H1 (cell line): ENCODE results near the gene SCARB1. TPM values are rescaled to one million over a fixed set of nuclear protein-coding genes. Genes with fewer than 3 reads are reported as not detected.

Source experiments
- CTCF ChIA-PET: fragments of 300-600 bp; sonication (Branson Sonifier 250); formaldehyde crosslinking; loops from one replicate; lab custom pipeline; 2021; ENCODE audit not compliant: partially characterized antibody; lab: Charles Lee
- POLR2A ChIA-PET: fragments of 300-600 bp; sonication (Branson Sonifier 250); formaldehyde crosslinking; loops from one replicate; lab custom pipeline; 2021; ENCODE audit warnings: inconsistent platforms; ENCODE audit not compliant: partially characterized antibody; lab: Charles Lee
- DNase-seq, 2 experiments: peaks; one replicate each; pipeline versions ENCODE4 v3.0.0 to v3.0.0-alpha.2; 2010 to 2022; ENCODE audit warnings: low spot score in 2 of 2, low read depth in 1 of 2, mixed read lengths in 1 of 2
- FAIRE-seq: peaks from 2 replicates; lab custom pipeline; 2011; peaks lifted over from hg19 to GRCh38; lab: Jason Lieb, UNC
- H2AFZ ChIP-seq: 2 replicates; pipeline ENCODE4 v1.8.1; 2012; ENCODE audit warnings: low read length, inconsistent platforms
- H2AK5ac ChIP-seq: 2 replicates; pipeline ENCODE4 v1.6.1; 2013; ENCODE audit warnings: low read depth, low read length
- H2BK120ac ChIP-seq: replicated peaks from 2 replicates; pipeline ENCODE3; 2013; ENCODE audit warnings: low read depth, low read length, inconsistent platforms
- H2BK12ac ChIP-seq: 2 replicates; pipeline ENCODE4 v1.6.1; 2013; ENCODE audit warnings: low read depth, low read length
- H2BK15ac ChIP-seq: 2 replicates; pipeline ENCODE4 v1.6.1; 2013; ENCODE audit warnings: low read length
- H2BK20ac ChIP-seq: 2 replicates; pipeline ENCODE4 v1.6.1; 2013; ENCODE audit warnings: low read length
- H2BK5ac ChIP-seq: 2 replicates; pipeline ENCODE4 v1.6.1; 2013; ENCODE audit warnings: low read depth, low read length
- H3K14ac ChIP-seq: 2 replicates; pipeline ENCODE4 v1.6.1; 2013; ENCODE audit warnings: inconsistent platforms; ENCODE audit not compliant: insufficient read length
- H3K18ac ChIP-seq: 2 replicates; pipeline ENCODE4 v1.6.1; 2013; ENCODE audit warnings: low read length; ENCODE audit errors: extremely low read depth
- H3K23ac ChIP-seq: 2 replicates; pipeline ENCODE4 v1.6.1; 2013; ENCODE audit warnings: inconsistent platforms; ENCODE audit not compliant: insufficient read length
- H3K23me2 ChIP-seq: 2 replicates; pipeline ENCODE4 v1.6.1; 2013; ENCODE audit warnings: low read depth, low read length
- H3K27ac ChIP-seq: 2 replicates; pipeline ENCODE4 v1.6.1; 2011; ENCODE audit warnings: low read depth, low read length, inconsistent platforms
- H3K27me3 ChIP-seq, 4 experiments: replicated peaks in 1 of 4; 1 replicate in 1 of 4; 2 replicates in 3 of 4; pipeline versions ENCODE4 v1.6.1 to v1.8.1; 2011 to 2013; ENCODE audit warnings: low read length in 3 of 4, mild to moderate bottlenecking in 3 of 4, inconsistent platforms in 2 of 4, mixed read lengths in 2 of 4, moderate library complexity in 1 of 4; ENCODE audit not compliant: control insufficient read depth in 3 of 4, insufficient read depth in 3 of 4; ENCODE audit errors: extremely low read depth in 1 of 4
- H3K36me3 ChIP-seq, 4 experiments: 2 replicates each; pipeline versions ENCODE4 v1.6.1 to v1.8.1; 2011 to 2013; ENCODE audit warnings: mild to moderate bottlenecking in 4 of 4, low read length in 3 of 4, moderate library complexity in 2 of 4, control low read depth in 1 of 4, inconsistent platforms in 1 of 4; ENCODE audit not compliant: insufficient read depth in 4 of 4, control insufficient read depth in 2 of 4
- H3K4ac ChIP-seq: replicated peaks from 2 replicates; pipeline ENCODE3; 2013; ENCODE audit warnings: low read length, low read depth, mixed read lengths, inconsistent platforms; ENCODE audit not compliant: insufficient read length
- H3K4me1 ChIP-seq, 4 experiments: replicated peaks in 1 of 4; 1 replicate in 1 of 4; 2 replicates in 3 of 4; pipeline versions ENCODE4 v1.6.1 to v1.8.1; 2011 to 2013; ENCODE audit warnings: low read length in 3 of 4, inconsistent platforms in 2 of 4, mixed read lengths in 1 of 4; ENCODE audit not compliant: insufficient read depth in 4 of 4, control insufficient read depth in 3 of 4
- H3K4me2 ChIP-seq, 2 experiments: 2 replicates each; pipeline versions ENCODE4 v1.6.1 to v1.8.1; 2011 to 2013; ENCODE audit warnings: low read depth in 2 of 2, low read length in 2 of 2, control low read depth in 1 of 2, inconsistent platforms in 1 of 2, mild to moderate bottlenecking in 1 of 2; ENCODE audit not compliant: insufficient read depth in 1 of 2
- H3K4me3 ChIP-seq, 4 experiments: fragments of 200-600, 300-600 bp in 1 of 4; sonication (generic), shearing (Covaris generic), sonication (Bioruptor Twin) in 1 of 4; 2 replicates each; pipeline versions ENCODE4 v1.5.1 to v1.8.1; 2011 to 2016; ENCODE audit warnings: low read length in 4 of 4, low read depth in 3 of 4, control low read depth in 2 of 4, inconsistent platforms in 2 of 4, mild to moderate bottlenecking in 2 of 4, mixed read lengths in 1 of 4, moderate library complexity in 1 of 4; ENCODE audit not compliant: insufficient read depth in 2 of 4; ENCODE audit errors: extremely low read depth in 1 of 4
- H3K56ac ChIP-seq: replicated peaks from 2 replicates; pipeline ENCODE3; 2013; ENCODE audit warnings: low read depth, mild to moderate bottlenecking, mixed read lengths, low read length, inconsistent platforms; ENCODE audit not compliant: insufficient read length
- H3K79me1 ChIP-seq: 2 replicates; pipeline ENCODE4 v1.6.1; 2013; ENCODE audit warnings: low read depth, low read length, control low read depth
- H3K79me2 ChIP-seq, 2 experiments: 2 replicates each; pipeline versions ENCODE4 v1.6.1 to v1.8.1; 2012 to 2013; ENCODE audit warnings: low read length in 2 of 2, mild to moderate bottlenecking in 2 of 2, inconsistent platforms in 1 of 2; ENCODE audit not compliant: insufficient read depth in 2 of 2, control insufficient read depth in 1 of 2
- H3K9ac ChIP-seq, 4 experiments: replicated peaks in 1 of 4; 1 replicate in 1 of 4; 2 replicates in 3 of 4; pipeline versions ENCODE4 v1.6.1 to v1.8.1; 2011 to 2013; ENCODE audit warnings: low read depth in 3 of 4, low read length in 3 of 4, control low read depth in 2 of 4, mild to moderate bottlenecking in 2 of 4, moderate library complexity in 2 of 4, inconsistent platforms in 1 of 4; ENCODE audit errors: extremely low read depth in 1 of 4
- H3K9me3 ChIP-seq, 2 experiments: 2 replicates each; pipeline versions ENCODE4 v1.6.1 to v1.8.1; 2012 to 2013; ENCODE audit warnings: mild to moderate bottlenecking in 2 of 2, moderate library complexity in 2 of 2, control low read depth in 1 of 2, inconsistent platforms in 1 of 2, low read depth in 1 of 2, low read length in 1 of 2, mixed read lengths in 1 of 2; ENCODE audit not compliant: insufficient read depth in 2 of 2
- H4K20me1 ChIP-seq, 2 experiments: replicated peaks in 1 of 2; 2 replicates each; pipeline versions ENCODE3 to v1.8.1; 2011 to 2013; ENCODE audit warnings: inconsistent platforms in 2 of 2, low read length in 2 of 2, mild to moderate bottlenecking in 1 of 2; ENCODE audit not compliant: insufficient read depth in 2 of 2, control insufficient read depth in 1 of 2
- H4K5ac ChIP-seq: 2 replicates; pipeline ENCODE4 v1.6.1; 2013; ENCODE audit warnings: low read length, low read depth, mixed read lengths, inconsistent platforms; ENCODE audit not compliant: insufficient read length
- H4K8ac ChIP-seq: 2 replicates; pipeline ENCODE4 v1.8.0; 2013; ENCODE audit warnings: mild to moderate bottlenecking, moderate library complexity, low read length, inconsistent platforms; ENCODE audit not compliant: insufficient read depth; ENCODE audit errors: extremely low read depth
- H4K91ac ChIP-seq: replicated peaks from 2 replicates; pipeline ENCODE3; 2013; ENCODE audit warnings: low read length, mixed read lengths, inconsistent platforms; ENCODE audit not compliant: insufficient read length
- ASH2L ChIP-seq: fragments of 200-600, 300-600 bp; sonication (generic); IDR thresholded peaks from one replicate; pipeline ENCODE4 v1.7.1; 2017; ENCODE audit warnings: low read length
- EP300 ChIP-seq, 2 experiments: IDR thresholded peaks; 1 replicate in 1 of 2; 2 replicates in 1 of 2; pipeline ENCODE4 v1.6.1; 2011 to 2012; ENCODE audit warnings: low read depth in 2 of 2, low read length in 2 of 2, mild to moderate bottlenecking in 2 of 2, borderline replicate concordance in 1 of 2, inconsistent platforms in 1 of 2, moderate library complexity in 1 of 2
- EZH2 ChIP-seq: fragments of 200-600 bp; sonication (generic); IDR thresholded peaks from 2 replicates; pipeline ENCODE4 v1.7.1; 2012; ENCODE audit warnings: low read depth, mild to moderate bottlenecking, moderate library complexity, low read length, inconsistent platforms; ENCODE audit not compliant: severe bottlenecking
- NRF1 ChIP-seq: IDR thresholded peaks from 2 replicates; pipeline ENCODE4 v1.6.1; 2011; ENCODE audit warnings: mild to moderate bottlenecking, low read depth, low read length, improper control_type of control experiment
- SRF ChIP-seq: IDR thresholded peaks from 2 replicates; pipeline ENCODE4 v1.6.1; 2011; ENCODE audit warnings: mild to moderate bottlenecking, low read depth, low read length, moderate library complexity
- TCF12 ChIP-seq: IDR thresholded peaks from 2 replicates; pipeline ENCODE4 v1.6.1; 2011; ENCODE audit warnings: low read depth, mild to moderate bottlenecking, low read length
- WGBS, 2 experiments: shearing (Covaris generic) in 1 of 2; methylation state at CpG; one replicate each; pipeline versions ENCODE4 v1.1.6 to v1.1.7; 2013 to 2015; ENCODE audit warnings: low lambda C conversion rate in 2 of 2, mixed read lengths in 2 of 2, inconsistent platforms in 1 of 2, low coverage in 1 of 2, missing lambda C conversion rate in 1 of 2; ENCODE audit not compliant: insufficient replicate concordance in 2 of 2, insufficient coverage in 1 of 2, insufficient read length in 1 of 2; ENCODE audit errors: extremely low coverage in 1 of 2, missing lambda C conversion rate in 1 of 2; 5-methylcytosine and 5-hydroxymethylcytosine counted together
- polyA plus RNA-seq, 7 experiments: library from polyadenylated mRNA; depleted of rRNA in 3 of 7; stranded (reverse) in 5 of 7; unstranded in 2 of 7; fragments of >200 nt in 5 of 7; fragments of 200-250 nt in 2 of 7; gene quantifications; 1 replicate in 5 of 7; 2 replicates in 1 of 7; 4 replicates in 1 of 7; pipeline versions ENCODE4 v1.2.1 to v1.2.3, GENCODE V29; 2011 to 2013; ENCODE audit warnings: missing spikeins in 2 of 7, mixed read lengths in 2 of 7
- total RNA-seq: library from RNA; stranded (reverse); fragmentation: NEBNext Ultra II Directional; extraction: Animal tissue kit (Norgen Biotek cat#: 25700); gene quantifications from 2 replicates; pipeline ENCODE4 v1.2.1, GENCODE V29; 2021

SCARB1 gene
- total and polyA plus RNA-seq, 2 of the 8 experiments (the other 6 are each of a cell fraction or from before 2014, with no cell fraction given): 45.3 to 57.1 TPM

GRCh38 chr12:124744273-124744640 is 119.4 kb downstream of the SCARB1 start:
- Histone ChIP-seq H3K79me2 (no peaks in the 10 kb centered on the region), H4K5ac (no peak overlapping the region), H3K79me1 (no peaks in the 10 kb centered on the region), H2BK5ac (0 out of 2 replicates have a peak overlapping the region, but pooled peaks have one; percentile 21), H4K8ac (no peak overlapping the region), H3K18ac (no peak overlapping the region), H3K27me3 (no peaks in the 10 kb centered on the region), H2BK120ac (no peak overlapping the region), H3K4ac (no peak overlapping the region), H2AK5ac (no peak overlapping the region), H3K9me3 (no peaks in the 10 kb centered on the region; a peak in 1 of 4 replicates), H4K91ac (no peak overlapping the region), H3K56ac (no peak overlapping the region), H2BK20ac (no peak overlapping the region), H3K9ac (no peak overlapping the region), H4K20me1 (no peaks in the 10 kb centered on the region), H3K23ac (no peak overlapping the region), H3K36me3 (no peaks in the 10 kb centered on the region), H2AFZ (no peak overlapping the region), H3K4me3 (no peak overlapping the region), H2BK12ac (peak overlapping the region; percentile 63; the same call in 1 of the 2 replicates), H3K14ac (no peak overlapping the region), H3K4me2 (no peak overlapping the region), H3K27ac (no peak overlapping the region), H3K4me1 (peaks cover 0 to 11% (median 8%) of the 10 kb centered on the region in 4 experiments; a peak in 6 of 7 replicates), H2BK15ac (0 out of 2 replicates have a peak overlapping the region, but pooled peaks have one; percentile 73), H3K23me2 (no peaks in the 10 kb centered on the region; the same call in 1 of the 2 replicates)
- 88% methylated on average over 7 of the region's 7 CpGs; no CpG with 5 or more reads in 1 of the 2 experiments for WGBS, 2 experiments
- ChIA-PET POLR2A (interaction anchor here (5.1 kb wide), 1 partner anchor 12 kb away, joined by 37 read pairs; no protein-coding TSS in a partner anchor), CTCF (interaction anchor here (0.7 to 4.1 kb wide), 3 partner anchors 11 to 21 kb away, joined by 3 to 30 read pairs (median 26); no protein-coding TSS in a partner anchor)
- DNase-seq (no peak), FAIRE-seq (no peak)
- TF ChIP-seq NRF1: no peak
- no peak for TF ChIP-seq EZH2
- TF ChIP-seq TCF12: no peak
- no peak for TF ChIP-seq ASH2L
- TF ChIP-seq EP300 (IDR thresholded peaks at IDR 0.05; ENCODE audit: borderline replicate concordance in 1 of 2, low read depth in 2 of 2, low read length in 2 of 2): no peak
- TF ChIP-seq SRF: no peak
